Stimulated activated CD8-positive, alpha-beta memory T cell treated with anti-CD3 and anti-CD28 coated beads, Interleukin-4, amount 100 ng/mL, for 24 hours (primary cell): ENCODE measurements around the gene PHKA1.
"Not testable (repeated sequence)": the region's sequence is repeated elsewhere in the genome, so short reads cannot be mapped to it uniquely, and the experiment has no call there.

Experiments used
- DNase-seq: peaks from one replicate; pipeline ENCODE4 v3.0.0-alpha.2; 2020; ENCODE audit warnings: low read depth

Gene PHKA1

GRCh38 chrX:72572248-72573157 lies 141.6 kb downstream of the PHKA1 start, which contains the start of gene HDAC8:
Gene HDAC8, minus strand, starts transcription at chrX:72572843. Its CDS starts 82 bp downstream, at chrX:72572761.
- no peak for DNase-seq

DNA sequence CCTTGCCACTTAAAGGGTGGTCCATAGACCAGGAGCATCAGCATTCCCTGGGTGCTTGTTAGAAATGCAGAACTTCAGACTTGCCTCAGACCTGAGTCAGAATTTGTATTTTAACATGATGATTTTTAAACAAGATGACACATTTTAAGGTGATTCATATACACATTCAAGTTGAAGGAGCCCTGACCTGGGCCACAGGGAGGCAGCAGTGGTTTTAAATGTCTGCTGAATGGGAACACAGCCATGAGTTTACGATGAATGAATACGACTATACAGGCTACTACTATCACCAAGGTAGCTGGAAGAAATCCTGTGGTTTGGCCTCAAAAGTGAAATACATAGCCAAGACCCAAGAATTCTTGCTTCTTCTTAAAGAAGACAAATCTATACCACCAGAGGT lies 144.3 kb downstream of the PHKA1 start:
- no peak for DNase-seq

DNA sequence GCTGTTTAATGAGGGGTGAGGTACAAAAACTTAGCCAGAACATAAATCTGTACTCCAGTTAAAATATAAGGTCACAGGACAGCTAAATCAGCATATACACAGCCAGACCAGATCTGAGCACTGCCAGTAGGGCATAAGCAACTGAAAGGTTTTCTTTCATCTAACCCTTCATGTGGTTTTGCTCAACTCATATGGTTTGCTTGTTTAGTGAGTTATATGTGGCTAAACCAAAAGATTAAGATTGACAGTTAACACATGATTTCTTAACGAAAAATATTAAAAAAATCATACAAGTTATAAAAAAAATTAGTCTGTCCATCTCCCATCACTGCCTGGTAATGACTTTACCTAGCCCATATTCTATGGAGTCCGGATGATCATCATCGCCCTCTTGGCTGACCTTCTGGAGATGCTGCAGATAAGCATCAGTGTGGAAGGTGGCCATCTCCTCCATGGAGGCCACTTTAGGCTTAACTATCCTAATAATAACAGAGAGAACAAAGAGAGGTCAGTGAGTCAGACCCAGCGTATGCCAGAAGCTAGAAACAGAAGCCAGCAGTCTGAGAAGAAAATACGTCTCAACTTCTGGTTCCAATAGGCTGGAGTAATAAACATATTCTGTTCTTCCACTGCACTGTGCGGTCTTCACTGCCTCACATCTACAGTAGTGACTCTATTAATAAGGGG lies 145.6 kb downstream of the PHKA1 start:
- DNase-seq, result no peak

DNA sequence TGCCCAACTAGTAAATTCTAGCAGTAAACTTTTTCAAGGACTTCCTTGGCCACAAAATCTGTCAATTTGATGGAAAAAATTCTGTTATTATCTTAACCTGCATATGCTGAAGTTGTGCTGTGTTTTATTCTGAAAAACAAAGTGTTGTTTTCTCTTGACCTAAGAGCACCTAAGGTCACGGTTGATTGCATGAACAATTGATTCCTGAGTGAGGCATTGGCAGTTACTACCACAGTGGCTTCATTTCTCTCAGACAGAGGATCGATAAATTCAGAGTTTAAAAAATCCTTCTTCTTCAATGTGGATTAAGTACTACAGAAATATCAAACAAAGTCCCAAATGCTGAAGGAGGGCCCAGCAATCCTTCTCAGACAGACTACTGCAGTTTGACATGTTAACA lies 147.7 kb downstream of the PHKA1 start:
- DNase-seq, result no peak

DNA sequence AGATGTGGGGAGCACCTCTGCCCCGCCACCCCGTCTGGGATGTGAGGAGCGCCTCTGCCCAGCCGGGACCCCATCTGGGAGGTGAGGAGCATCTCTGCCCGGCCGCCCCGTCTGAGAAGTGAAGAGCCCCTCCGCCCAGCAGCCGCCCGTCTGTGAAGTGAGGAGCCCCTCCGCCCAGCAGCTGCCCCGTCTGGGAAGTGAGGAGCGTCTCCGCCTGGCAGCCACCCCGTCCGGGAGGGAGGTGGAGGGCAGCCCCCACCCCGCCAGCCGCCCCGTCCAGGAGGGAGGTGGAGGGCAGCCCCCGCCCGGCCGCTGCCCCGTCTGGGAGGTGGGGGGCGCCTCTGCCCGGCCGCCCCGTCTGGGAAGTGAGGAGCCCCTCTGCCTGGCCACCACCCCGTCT lies 154.5 kb downstream of the PHKA1 start:
- not testable (repeated sequence) for DNase-seq

GRCh38 chrX:72554448-72555140 lies 159.5 kb downstream of the PHKA1 start:
- no peak for DNase-seq

DNA sequence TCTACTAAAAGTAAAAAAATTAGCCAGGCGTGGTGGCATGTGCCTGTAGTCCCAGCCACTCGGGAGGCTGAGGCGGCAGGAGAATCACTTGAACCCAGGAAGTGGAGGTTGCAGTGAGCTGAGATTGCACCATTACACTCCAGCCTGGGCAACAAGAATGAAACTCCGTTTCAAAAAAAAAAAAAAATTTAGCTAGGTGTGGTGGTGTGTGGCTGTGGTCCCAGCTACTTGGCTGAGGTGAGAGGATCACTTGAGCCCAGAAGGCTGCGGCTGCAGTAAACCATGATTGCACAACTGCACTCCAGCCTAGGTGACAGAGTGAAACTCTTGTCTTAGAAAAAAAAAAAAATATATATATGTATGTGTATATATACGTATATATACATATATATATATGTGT lies 161.7 kb downstream of the PHKA1 start:
- DNase-seq, result not testable (repeated sequence)

DNA sequence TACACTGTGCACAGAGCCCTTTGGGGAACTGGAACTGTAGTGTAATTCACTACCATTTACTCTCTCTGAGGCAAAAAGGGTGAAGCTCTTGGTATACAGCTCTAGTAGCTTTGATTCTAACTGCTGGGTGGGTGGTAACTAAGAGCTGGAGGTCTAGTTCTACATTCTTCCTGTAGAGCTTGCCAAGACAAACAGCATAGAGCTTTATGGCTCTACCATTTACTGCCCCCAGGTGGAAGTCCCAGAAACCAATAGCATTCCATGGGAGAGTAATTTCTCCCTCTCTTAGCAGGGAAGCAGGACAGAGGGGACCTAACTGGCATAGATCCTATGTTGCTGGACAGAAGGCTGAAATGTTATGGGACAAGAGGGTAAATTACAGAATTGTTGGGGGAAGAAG lies 168.1 kb downstream of the PHKA1 start:
- no peak for DNase-seq

GRCh38 chrX:72540318-72540717 lies 173.8 kb downstream of the PHKA1 start:
- no peak for DNase-seq

GRCh38 chrX:72539822-72540221 lies 174.3 kb downstream of the PHKA1 start:
- DNase-seq, result no peak

- DNase-seq, result no peak
These were observed 177.6 kb downstream of the PHKA1 start for GRCh38 chrX:72536542-72536941.

- DNase-seq, result no peak
These were observed 181.7 kb downstream of the PHKA1 start for GRCh38 chrX:72532366-72532765.
